Measurements from ENCODE around the gene ADCY10. TPM values are rescaled to one million over a fixed set of nuclear protein-coding genes. Genes with fewer than 3 reads are reported as not detected.

Gene ADCY10
- polyA plus RNA-seq, 3 donors: 0.09 TPM; not detected in 2

GRCh38 chr1:167926486-167926997 is 12.6 kb upstream of the ADCY10 start:
- Histone ChIP-seq H3K79me2 (ENCODE audit: insufficient read depth, low read length) (peaks cover 50% of the 10 kb centered on the region), H4K20me1 (ENCODE audit: insufficient read depth, low read length) (peaks cover 7% of the 10 kb centered on the region), H2AFZ (ENCODE audit: insufficient read depth, low read depth, low read length, poor library complexity, severe bottlenecking) (no peak overlapping the region), H3K4me2 (replicated peaks; ENCODE audit: extremely low read depth, low read length, poor library complexity, severe bottlenecking) (no peak overlapping the region), H3K27me3 (ENCODE audit: control insufficient read depth in 2 of 2, insufficient read depth in 2 of 2, low read length in 2 of 2) (no peaks in the 10 kb centered on the region), H3K27ac (ENCODE audit: low read depth in 1 of 2, low read length in 2 of 2) (no peak overlapping the region), H3K4me3 (replicated peaks in 1 of 3; ENCODE audit: low read depth in 2 of 3, low read length in 3 of 3) (no peak overlapping the region), H3K9me3 (replicated peaks in 1 of 2; ENCODE audit: control insufficient read depth in 1 of 2, insufficient read depth in 1 of 2, low read length in 2 of 2) (no peaks in the 10 kb centered on the region), H3K4me1 (ENCODE audit: control insufficient read depth in 1 of 2, insufficient read depth in 2 of 2, low read length in 2 of 2) (no peaks in the 10 kb centered on the region), H3K36me3 (replicated peaks in 1 of 2; ENCODE audit: control insufficient read depth in 1 of 2, insufficient read depth in 2 of 2, low read length in 2 of 2) (peaks cover 2 to 12% of the 10 kb centered on the region in 2 donors), H3K9ac (ENCODE audit: insufficient read depth, low read length, poor library complexity, severe bottlenecking) (no peak overlapping the region)
- H3K4me3 Mint-ChIP-seq: no peak overlapping the region
- no peak overlapping the region for H3K27ac Mint-ChIP-seq
- WGBS (ENCODE audit: insufficient coverage): 100% methylated on average over 1 of the region's 6 CpGs
- no peak for TF ChIP-seq CTCF (IDR thresholded peaks at IDR 0.05)
- H3K27me3 Mint-ChIP-seq (ENCODE audit: low read depth in 3 of 3): no peaks in the 10 kb centered on the region
- peaks cover 6 to 11% of the 10 kb centered on the region in 2 donors for H3K36me3 Mint-ChIP-seq
- intact Hi-C loops (cut with micrococcal nuclease): no loop called here
- peaks cover 9% of the 10 kb centered on the region for H3K4me1 Mint-ChIP-seq
- no peak for DNase-seq
- H3K9me3 Mint-ChIP-seq: no peaks in the 10 kb centered on the region

GRCh38 chr1:167924543-167925231 is 10.8 kb upstream of the ADCY10 start:
- Mint-ChIP-seq H3K4me3 (no peak overlapping the region), H3K9me3 (no peaks in the 10 kb centered on the region), H3K27ac (no peak overlapping the region), H3K27me3 (ENCODE audit: low read depth in 3 of 3) (peaks cover 0 to 2% (median 0%) of the 10 kb centered on the region in 3 donors), H3K4me1 (peaks cover 9% of the 10 kb centered on the region), H3K36me3 (peaks cover 13 to 15% of the 10 kb centered on the region in 2 donors)
- no CpG with 5 or more reads among the region's 2 CpGs for WGBS (ENCODE audit: insufficient coverage)
- H3K4me3 ChIP-seq (replicated peaks in 1 of 3; ENCODE audit: low read depth in 2 of 3, low read length in 3 of 3): no peak overlapping the region
- H3K27me3 ChIP-seq (ENCODE audit: control insufficient read depth in 2 of 2, insufficient read depth in 2 of 2, low read length in 2 of 2): no peaks in the 10 kb centered on the region
- H2AFZ ChIP-seq (ENCODE audit: insufficient read depth, low read depth, low read length, poor library complexity, severe bottlenecking): no peak overlapping the region
- no peak overlapping the region for H3K9ac ChIP-seq (ENCODE audit: insufficient read depth, low read length, poor library complexity, severe bottlenecking)
- no peak overlapping the region for H3K4me2 ChIP-seq (replicated peaks; ENCODE audit: extremely low read depth, low read length, poor library complexity, severe bottlenecking)
- H3K79me2 ChIP-seq (ENCODE audit: insufficient read depth, low read length): peaks cover 36% of the 10 kb centered on the region
- H3K36me3 ChIP-seq (replicated peaks in 1 of 2; ENCODE audit: control insufficient read depth in 1 of 2, insufficient read depth in 2 of 2, low read length in 2 of 2): peaks cover 2 to 12% of the 10 kb centered on the region in 2 donors
- peaks cover 7% of the 10 kb centered on the region for H4K20me1 ChIP-seq (ENCODE audit: insufficient read depth, low read length)
- no peak for TF ChIP-seq CTCF (IDR thresholded peaks at IDR 0.05)
- no peak for DNase-seq
- H3K9me3 ChIP-seq (replicated peaks in 1 of 2; ENCODE audit: control insufficient read depth in 1 of 2, insufficient read depth in 1 of 2, low read length in 2 of 2): no peaks in the 10 kb centered on the region
- intact Hi-C loops (cut with micrococcal nuclease): no loop called here
- no peaks in the 10 kb centered on the region for H3K4me1 ChIP-seq (ENCODE audit: control insufficient read depth in 1 of 2, insufficient read depth in 2 of 2, low read length in 2 of 2)
- no peak overlapping the region for H3K27ac ChIP-seq (ENCODE audit: low read depth in 1 of 2, low read length in 2 of 2)

Measured in CD14-positive monocyte (primary cell).